VCaP (cell line): ENCODE data around the gene PRSS3.
A peak's percentile ranks its signal among the peaks of the same experiment; 100 is the strongest.
"Not testable (repeated sequence)": the region's sequence is repeated elsewhere in the genome, so short reads cannot be mapped to it uniquely, and the experiment has no call there.

Source experiments
- H3K27ac ChIP-seq: fragments of 450-650 bp; 2 replicates; pipeline ENCODE4 v1.5.1; 2017
- TF ChIP-seq, protein P1 (sequence below): fragments of 450-650 bp; conservative IDR thresholded peaks from 2 replicates; pipeline ENCODE4 v1.5.1; 2017; ENCODE audit warnings: mild to moderate bottlenecking, moderate library complexity

Gene PRSS3

GRCh38 chr9:33795281-33795680, at the start of gene PRSS3:
Gene PRSS3 (plus strand): TSS chr9:33795561. CDS start chr9:33795574, 13 bp downstream.
- no peak within 1 kb of the TSS for H3K27ac ChIP-seq
- TF ChIP-seq, protein P1, sequence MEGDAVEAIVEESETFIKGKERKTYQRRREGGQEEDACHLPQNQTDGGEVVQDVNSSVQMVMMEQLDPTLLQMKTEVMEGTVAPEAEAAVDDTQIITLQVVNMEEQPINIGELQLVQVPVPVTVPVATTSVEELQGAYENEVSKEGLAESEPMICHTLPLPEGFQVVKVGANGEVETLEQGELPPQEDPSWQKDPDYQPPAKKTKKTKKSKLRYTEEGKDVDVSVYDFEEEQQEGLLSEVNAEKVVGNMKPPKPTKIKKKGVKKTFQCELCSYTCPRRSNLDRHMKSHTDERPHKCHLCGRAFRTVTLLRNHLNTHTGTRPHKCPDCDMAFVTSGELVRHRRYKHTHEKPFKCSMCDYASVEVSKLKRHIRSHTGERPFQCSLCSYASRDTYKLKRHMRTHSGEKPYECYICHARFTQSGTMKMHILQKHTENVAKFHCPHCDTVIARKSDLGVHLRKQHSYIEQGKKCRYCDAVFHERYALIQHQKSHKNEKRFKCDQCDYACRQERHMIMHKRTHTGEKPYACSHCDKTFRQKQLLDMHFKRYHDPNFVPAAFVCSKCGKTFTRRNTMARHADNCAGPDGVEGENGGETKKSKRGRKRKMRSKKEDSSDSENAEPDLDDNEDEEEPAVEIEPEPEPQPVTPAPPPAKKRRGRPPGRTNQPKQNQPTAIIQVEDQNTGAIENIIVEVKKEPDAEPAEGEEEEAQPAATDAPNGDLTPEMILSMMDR: no peak

DNA sequence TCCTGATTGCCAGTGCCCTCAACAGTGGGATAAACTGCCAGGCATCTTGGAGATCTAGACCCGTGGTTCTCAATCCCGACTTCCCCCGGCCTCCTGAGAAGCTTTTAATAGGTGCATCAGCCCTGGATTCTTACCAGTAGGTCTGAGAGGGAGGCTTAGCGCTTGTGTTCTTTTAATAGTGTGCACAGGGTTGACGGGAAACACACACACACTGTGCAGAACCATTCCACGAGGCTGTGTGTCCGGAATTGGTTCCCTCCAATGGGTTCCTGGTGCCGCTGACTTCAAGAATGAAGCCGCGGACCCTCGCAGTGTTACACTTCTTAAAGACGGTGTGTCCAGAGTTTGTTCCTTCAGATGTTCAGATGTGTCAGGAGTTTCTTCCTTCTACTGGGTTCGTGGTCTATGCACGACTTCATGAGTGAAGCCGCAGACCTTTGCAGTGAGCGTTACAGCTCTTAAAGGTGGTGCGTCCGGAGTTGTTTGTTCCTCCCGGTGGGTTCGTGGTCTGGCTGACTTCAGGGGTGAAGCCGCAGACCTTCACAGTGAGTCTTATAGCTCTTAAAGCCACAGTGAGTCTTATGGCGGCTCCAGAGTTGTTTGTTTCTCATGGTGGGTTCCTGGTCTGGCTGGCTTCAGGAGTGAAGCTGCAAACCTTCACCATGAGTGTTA, 46.6 kb upstream of the PRSS3 start:
- TF ChIP-seq, protein P1: no peak
- H3K27ac ChIP-seq: no peak overlapping the region

- H3K27ac ChIP-seq: not testable (repeated sequence)
Measured at GRCh38 chr9:33749305-33749654, 46.1 kb upstream of the PRSS3 start.

GRCh38 chr9:33750307-33750838, 45.0 kb upstream of the PRSS3 start:
- TF ChIP-seq, protein P1: no peak
- H3K27ac ChIP-seq: peak overlapping the region; percentile 95

GRCh38 chr9:33750839-33751339, 44.5 kb upstream of the PRSS3 start:
- peak overlapping the region; percentile 95 for H3K27ac ChIP-seq
- TF ChIP-seq, protein P1: no peak

- H3K27ac ChIP-seq: peak overlapping the region; percentile 95
- TF ChIP-seq, protein P1: no peak
Measured at GRCh38 chr9:33751536-33752129, 43.7 kb upstream of the PRSS3 start.

- H3K27ac ChIP-seq: peak overlapping the region; percentile 95
- TF ChIP-seq, protein P1: no peak
Measured at GRCh38 chr9:33752130-33752637, 43.2 kb upstream of the PRSS3 start.

- H3K27ac ChIP-seq: peak overlapping the region; percentile 95
Measured at GRCh38 chr9:33752789-33753188, 42.6 kb upstream of the PRSS3 start.

DNA sequence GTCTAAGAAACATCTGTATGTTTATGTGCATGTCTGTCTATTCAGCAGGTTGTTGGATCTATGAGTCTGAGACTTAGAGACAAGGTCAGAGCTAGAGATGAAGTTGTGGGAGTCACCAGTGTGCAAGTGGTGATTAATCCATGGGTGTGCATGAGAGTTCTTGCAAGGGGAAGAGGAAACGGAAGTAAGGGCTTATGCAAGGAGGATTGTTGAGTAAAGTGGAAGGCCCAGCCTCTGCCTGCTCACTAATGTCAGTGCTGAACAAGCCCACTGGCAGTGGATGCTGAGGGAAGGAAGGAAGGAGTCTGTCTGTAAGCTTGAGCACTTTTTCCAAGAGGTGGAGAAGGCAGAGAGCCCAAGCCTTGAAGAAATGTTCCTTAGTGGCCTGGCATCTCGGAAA, 35.7 kb upstream of the PRSS3 start:
- H3K27ac ChIP-seq: not testable (repeated sequence)
